GM21576 (cell line): Measurements from ENCODE around the gene BEAN1.
"Not testable (repeated sequence)": the region's sequence is repeated elsewhere in the genome, so short reads cannot be mapped to it uniquely, and the experiment has no call there.

Experiments
- ATAC-seq: cut with Tn5 transposase; IDR thresholded peaks from one replicate; pipeline ENCODE4 v1.9.1; 2021; ENCODE audit warnings: mild to moderate bottlenecking, moderate library complexity; ENCODE audit not compliant: unreplicated experiment

The BEAN1 gene

GRCh38 chr16:66466636-66467035 is 39.5 kb downstream of the BEAN1 start:
- not testable (repeated sequence) for ATAC-seq

GRCh38 chr16:66467611-66468010 is 40.5 kb downstream of the BEAN1 start:
- ATAC-seq, result no peak

- ATAC-seq, result no peak
Measured at GRCh38 chr16:66468321-66468965, 41.3 kb downstream of the BEAN1 start.

GRCh38 chr16:66469291-66469946 is 42.3 kb downstream of the BEAN1 start:
- ATAC-seq, result no peak

- no peak for ATAC-seq
Measured at GRCh38 chr16:66469947-66470546, 43.0 kb downstream of the BEAN1 start.

GRCh38 chr16:66470556-66470955 is 43.5 kb downstream of the BEAN1 start:
- ATAC-seq, result no peak

- ATAC-seq, result no peak
Measured at GRCh38 chr16:66471264-66471663, 44.2 kb downstream of the BEAN1 start.

GRCh38 chr16:66471716-66472393 is 44.8 kb downstream of the BEAN1 start:
- ATAC-seq, result no peak

- ATAC-seq, result no peak
Measured at GRCh38 chr16:66473051-66473571, 46.0 kb downstream of the BEAN1 start.

GRCh38 chr16:66473654-66474519 is 46.8 kb downstream of the BEAN1 start:
- no peak for ATAC-seq

GRCh38 chr16:66474750-66475199 is 47.7 kb downstream of the BEAN1 start:
- peak; percentile 80 for ATAC-seq

GRCh38 chr16:66475232-66475631 is 48.1 kb downstream of the BEAN1 start:
- ATAC-seq, result no peak

GRCh38 chr16:66476328-66477027 is 49.4 kb downstream of the BEAN1 start:
- ATAC-seq, result no peak

GRCh38 chr16:66477028-66477515 is 50.0 kb downstream of the BEAN1 start:
- ATAC-seq, result no peak

GRCh38 chr16:66478733-66479511 is 51.8 kb downstream of the BEAN1 start:
- peak; percentile 62 for ATAC-seq

GRCh38 chr16:66479661-66480264 is 52.7 kb downstream of the BEAN1 start:
- no peak for ATAC-seq

GRCh38 chr16:66480265-66481080 is 53.4 kb downstream of the BEAN1 start:
- ATAC-seq, result no peak
